HL-60 (cell line): ENCODE results near the gene LDB2.

Experiments
- GABPA ChIP-seq: IDR thresholded peaks from 2 replicates; pipeline ENCODE4 v1.6.1; 2012; ENCODE audit warnings: low read depth
- POLR2AphosphoS5 ChIP-seq: IDR thresholded peaks from 2 replicates; pipeline ENCODE4 v1.6.1; 2012; ENCODE audit warnings: low read depth
- SPI1 ChIP-seq: IDR thresholded peaks from 2 replicates; pipeline ENCODE4 v1.6.1; 2012; ENCODE audit warnings: low read depth, mild to moderate bottlenecking, borderline replicate concordance
- TF ChIP-seq, protein P1 (sequence below): IDR thresholded peaks from one replicate; pipeline ENCODE4 v1.5.1; 2011; ENCODE audit warnings: low read length, control low read depth, inconsistent platforms; ENCODE audit not compliant: insufficient read depth

DNA sequence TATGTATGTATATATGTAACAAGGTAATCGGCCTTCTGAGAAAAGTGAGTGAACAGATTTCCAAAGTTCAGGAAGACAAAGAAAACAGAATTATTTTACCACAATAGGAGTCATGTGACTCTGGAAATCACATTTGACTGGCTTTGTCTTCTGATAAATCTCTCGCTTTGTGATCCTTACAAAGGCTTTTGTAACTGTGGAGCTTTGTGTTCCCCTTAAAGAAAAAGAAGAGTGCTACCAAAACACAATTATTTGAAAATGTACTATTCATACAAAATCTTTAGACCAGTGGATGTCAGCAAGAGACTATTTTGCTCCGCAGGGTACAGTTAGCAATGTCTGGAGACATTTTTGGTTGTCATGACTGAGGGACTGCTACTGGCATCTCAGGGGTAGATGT is 238.8 kb downstream of the LDB2 start:
- TF ChIP-seq, protein P1, sequence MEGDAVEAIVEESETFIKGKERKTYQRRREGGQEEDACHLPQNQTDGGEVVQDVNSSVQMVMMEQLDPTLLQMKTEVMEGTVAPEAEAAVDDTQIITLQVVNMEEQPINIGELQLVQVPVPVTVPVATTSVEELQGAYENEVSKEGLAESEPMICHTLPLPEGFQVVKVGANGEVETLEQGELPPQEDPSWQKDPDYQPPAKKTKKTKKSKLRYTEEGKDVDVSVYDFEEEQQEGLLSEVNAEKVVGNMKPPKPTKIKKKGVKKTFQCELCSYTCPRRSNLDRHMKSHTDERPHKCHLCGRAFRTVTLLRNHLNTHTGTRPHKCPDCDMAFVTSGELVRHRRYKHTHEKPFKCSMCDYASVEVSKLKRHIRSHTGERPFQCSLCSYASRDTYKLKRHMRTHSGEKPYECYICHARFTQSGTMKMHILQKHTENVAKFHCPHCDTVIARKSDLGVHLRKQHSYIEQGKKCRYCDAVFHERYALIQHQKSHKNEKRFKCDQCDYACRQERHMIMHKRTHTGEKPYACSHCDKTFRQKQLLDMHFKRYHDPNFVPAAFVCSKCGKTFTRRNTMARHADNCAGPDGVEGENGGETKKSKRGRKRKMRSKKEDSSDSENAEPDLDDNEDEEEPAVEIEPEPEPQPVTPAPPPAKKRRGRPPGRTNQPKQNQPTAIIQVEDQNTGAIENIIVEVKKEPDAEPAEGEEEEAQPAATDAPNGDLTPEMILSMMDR = no peak
- no peak for TF ChIP-seq POLR2AphosphoS5
- no peak for TF ChIP-seq GABPA
- TF ChIP-seq SPI1 = no peak
